NCI-H1694 (cell line): ENCODE data around the gene BCL3.
"Not testable (repeated sequence)": the region's sequence is repeated elsewhere in the genome, so short reads cannot be mapped to it uniquely, and the experiment has no call there.

Source experiments
- DNase-seq: peaks from one replicate; lab custom pipeline; 2025; lab: John Stamatoyannopoulos, UW

Gene BCL3

DNA sequence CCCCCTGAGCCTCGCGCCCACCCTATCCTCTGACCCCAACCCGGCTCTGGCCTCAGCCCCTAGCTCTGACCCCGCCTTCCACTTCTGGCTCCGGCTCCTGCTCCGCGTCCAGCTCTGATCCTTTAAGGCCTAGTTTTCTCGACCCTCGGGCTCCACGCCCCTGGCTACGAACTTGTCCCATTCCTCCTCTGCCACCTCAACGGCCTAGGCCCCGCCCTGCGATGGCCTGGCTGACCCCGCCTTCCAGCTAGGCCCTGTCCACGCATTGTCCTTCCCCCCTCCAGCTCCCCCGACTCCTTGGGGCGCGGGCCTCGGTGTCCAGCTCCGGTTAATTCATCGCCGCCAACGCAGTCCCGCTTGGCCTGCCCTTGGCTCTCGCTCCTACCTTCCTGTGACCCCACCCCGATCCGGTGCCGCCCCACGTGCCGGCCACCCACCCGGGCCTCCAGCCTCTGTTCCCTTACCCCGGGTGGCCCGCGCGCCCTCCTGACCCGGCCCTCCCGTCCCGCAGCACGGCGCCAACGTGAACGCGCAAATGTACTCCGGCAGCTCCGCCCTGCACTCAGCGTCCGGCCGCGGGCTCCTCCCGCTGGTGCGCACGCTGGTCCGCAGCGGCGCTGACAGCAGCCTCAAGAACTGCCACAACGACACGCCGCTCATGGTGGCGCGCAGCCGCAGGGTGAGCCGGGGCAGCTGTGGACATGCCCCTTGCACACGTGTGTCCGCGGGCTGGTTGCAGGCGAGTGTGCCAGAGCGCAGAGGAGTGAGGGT, 9.4 kb downstream of the BCL3 start:
- no peak for DNase-seq

DNA sequence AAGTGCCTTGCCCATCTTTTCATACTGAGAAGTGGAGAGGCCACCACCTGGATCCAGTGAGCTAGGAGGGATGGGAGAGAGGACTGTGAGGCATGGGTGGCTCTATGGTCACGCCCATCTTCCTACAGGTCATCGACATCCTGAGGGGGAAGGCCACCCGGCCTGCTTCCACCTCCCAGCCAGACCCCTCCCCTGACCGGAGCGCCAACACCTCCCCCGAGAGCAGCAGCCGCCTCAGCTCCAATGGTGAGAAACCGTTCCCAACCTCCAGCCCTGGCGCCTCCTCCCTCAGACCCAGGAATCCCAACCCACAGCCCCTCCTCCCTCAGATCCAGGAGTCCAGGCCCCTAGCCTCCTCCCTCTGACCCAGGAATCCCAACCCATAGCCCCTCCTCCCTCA, 10.1 kb downstream of the BCL3 start:
- DNase-seq = no peak

GRCh38 chr19:44759083-44759804, 10.7 kb downstream of the BCL3 start:
- DNase-seq = no peak

DNA sequence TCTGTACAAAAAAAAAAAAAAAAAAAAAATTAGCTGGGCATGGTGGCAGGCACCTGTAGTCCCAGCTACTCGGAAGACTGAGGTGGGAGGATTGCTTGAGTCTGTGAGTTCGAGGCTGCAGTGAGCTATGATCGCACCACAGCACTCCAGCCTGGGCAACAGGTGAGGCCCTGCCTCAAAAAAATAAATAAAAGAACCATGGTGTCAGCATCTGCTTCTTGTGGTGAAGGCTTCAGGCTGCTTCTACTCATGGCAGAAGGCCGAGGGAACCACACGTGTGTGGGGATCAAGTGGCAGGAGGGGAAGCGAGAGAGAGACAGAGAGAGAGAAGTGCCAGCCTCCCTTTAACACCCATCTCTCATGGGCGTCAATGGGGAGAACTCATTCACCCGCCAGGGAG, 13.5 kb downstream of the BCL3 start:
- DNase-seq = no peak

DNA sequence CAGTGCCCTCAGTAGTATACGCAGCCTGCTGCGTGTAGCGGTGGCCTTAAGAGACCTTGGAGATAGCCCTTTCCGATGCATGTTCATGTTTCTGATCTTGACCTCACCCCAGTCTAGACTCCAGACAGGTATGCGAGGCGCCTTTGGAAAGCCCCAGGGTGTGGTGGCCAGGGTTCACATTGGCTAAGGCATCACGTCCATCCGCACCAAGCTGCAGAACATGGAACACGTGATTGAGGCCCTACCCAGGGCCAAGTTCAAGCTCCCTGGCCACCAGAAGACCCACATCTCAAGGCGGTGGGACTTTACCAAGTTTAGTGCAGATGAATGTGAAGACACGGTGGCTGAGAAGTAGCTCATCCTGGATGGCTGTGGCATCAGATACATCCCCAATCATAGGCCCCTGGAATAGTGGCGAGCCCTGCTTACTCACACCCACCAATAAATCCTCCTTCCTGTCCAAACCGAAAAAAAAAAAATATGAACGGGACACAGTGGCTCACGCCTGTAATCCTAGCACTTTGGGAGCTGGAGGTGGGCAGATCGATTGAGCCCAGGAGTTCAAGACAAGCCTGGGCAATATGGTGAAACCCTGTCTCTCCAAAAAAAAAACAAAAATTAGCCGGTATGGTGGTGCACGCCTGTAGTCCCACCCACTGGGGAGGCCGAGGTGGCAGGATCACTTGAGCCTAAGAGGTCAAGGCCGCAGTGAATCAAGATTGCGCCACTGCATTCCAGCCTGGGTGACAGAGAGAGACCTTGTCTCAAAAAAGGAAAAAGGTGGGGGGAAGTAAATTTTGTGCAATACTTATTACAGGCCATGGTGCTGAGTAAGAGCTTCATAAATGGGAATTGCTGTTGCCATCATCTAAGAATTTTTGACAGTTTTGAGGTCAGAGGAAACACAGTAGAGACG, 16.8 kb downstream of the BCL3 start:
- no peak for DNase-seq

DNA sequence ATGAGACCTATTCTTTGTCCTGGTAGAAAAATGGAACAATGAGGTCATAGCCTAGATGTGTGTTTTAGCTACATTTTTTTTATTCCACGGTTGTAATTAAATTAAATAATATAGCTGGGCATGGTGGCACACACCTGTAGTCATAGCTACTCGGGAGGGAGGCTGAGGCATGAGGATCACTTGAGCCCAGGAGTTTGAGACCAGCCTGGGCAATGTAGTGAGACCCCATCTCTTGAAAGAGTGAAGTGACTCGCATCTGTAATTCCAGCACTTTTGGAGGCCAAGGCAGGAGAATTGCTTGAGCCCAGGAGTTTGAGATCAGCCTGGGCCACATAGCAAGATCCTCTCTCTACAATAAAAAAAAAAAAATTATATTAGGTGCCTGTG, 17.4 kb downstream of the BCL3 start:
- DNase-seq = no peak

- no peak for DNase-seq
Observed at GRCh38 chr19:44767295-44768180, 19.0 kb downstream of the BCL3 start.

DNA sequence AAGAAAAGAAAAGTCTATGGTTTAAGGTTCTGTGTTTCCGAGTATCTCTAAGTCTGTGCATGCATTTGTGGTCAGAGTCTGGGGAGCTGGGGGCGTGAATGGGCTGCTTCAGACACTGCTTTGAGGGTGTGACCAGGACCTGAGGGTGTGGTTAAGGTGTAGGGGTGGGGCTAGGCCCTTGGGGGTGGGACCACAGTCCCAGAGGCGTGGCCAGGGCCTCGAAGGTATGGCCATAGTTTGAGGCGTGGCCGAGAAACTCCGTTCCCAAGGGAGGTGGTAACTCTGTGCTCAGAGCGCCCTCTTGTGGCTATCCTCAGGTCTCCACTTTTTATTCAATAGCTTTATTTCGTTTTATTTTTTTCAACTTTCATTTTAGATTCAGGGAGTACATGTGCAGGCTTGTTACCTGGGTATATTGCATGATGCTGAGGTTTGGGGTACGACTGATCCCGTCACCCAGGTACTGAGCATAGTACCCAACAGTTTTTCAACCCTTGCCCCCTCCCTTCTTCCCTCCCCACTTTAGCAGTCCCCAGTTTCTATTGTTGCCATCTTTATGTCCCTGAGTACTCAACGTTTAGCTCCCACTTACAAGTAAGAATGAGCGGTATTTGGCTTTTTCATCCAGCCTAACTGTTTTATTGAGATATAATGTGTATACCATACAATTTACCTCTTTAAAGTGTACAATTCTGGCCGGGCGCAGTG, 22.2 kb downstream of the BCL3 start:
- DNase-seq = peak; percentile 96

- DNase-seq = not testable (repeated sequence)
Observed at GRCh38 chr19:44772144-44772543, 23.6 kb downstream of the BCL3 start.

DNA sequence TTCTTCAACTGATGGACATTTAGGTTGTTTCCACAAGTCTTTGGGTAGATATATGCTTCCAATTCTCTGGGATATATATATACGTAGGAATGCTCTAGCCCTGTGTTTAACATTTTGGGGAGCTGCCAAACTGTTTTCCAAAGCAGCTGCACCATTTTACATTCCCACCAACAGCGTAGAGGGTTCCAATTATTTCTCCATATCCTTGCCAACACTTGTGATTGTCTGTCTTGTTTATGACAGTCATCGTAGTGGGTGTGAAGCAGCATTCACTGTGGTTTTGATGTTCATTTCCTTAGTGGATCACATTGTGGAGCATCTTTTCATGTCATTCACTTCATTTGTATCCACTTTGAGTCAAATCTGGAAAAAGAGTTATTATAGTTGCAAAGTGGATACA, 24.5 kb downstream of the BCL3 start:
- no peak for DNase-seq

GRCh38 chr19:44775676-44776240, 27.2 kb downstream of the BCL3 start:
- no peak for DNase-seq

GRCh38 chr19:44776402-44777096, 28.0 kb downstream of the BCL3 start:
- DNase-seq = no peak

DNA sequence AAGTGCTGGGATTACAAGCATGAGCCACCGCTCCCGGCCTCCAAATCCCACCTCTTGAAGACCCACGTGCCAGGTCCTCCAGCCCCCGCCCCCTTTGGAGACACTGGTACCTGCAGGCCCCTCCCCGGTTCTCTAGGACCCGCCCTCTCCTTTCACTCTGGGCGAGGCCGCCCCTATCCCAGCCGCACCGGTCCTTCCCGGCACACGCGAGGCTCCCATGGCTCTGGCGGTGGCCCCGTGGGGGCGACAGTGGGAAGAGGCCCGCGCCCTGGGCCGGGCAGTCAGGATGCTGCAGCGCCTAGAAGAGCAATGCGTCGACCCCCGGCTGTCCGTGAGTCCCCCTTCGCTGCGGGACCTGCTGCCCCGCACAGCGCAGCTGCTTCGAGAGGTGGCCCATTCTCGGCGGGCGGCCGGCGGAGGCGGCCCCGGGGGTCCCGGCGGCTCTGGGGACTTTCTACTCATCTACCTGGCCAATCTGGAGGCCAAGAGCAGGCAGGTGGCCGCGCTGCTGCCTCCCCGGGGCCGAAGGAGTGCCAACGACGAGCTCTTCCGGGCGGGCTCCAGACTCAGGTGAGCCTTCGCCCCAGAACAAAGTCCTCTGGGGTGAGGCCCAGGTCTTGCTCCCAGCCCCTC, 29.3 kb downstream of the BCL3 start, which contains the start of gene CBLC:
CBLC (plus strand) TSS at position 176 of the 633 bp plus-strand sequence; CDS start at position 218, 42 bp downstream.
- DNase-seq = no peak

- no peak for DNase-seq
Observed at GRCh38 chr19:44779150-44779549, 30.6 kb downstream of the BCL3 start.

DNA sequence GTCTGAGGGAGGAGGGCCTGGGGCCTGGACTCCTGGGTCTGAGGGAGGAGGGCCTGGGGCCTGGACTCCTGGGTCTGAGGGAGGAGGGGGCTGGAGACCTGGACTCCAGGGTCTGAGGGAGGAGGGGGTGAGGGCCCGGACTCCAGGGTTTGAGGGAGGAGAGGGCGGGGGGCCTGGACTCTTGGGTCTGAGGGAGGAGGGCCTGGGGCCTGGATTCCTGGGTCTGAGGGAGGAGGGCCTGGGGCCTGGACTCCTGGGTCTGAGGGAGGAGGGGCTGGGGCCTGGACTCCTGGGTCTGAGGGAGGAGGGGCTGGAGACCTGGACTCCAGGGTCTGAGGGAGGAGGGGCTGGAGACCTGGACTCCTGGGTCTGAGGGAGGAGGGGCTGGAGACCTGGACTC, 33.2 kb downstream of the BCL3 start:
- DNase-seq = not testable (repeated sequence)

DNA sequence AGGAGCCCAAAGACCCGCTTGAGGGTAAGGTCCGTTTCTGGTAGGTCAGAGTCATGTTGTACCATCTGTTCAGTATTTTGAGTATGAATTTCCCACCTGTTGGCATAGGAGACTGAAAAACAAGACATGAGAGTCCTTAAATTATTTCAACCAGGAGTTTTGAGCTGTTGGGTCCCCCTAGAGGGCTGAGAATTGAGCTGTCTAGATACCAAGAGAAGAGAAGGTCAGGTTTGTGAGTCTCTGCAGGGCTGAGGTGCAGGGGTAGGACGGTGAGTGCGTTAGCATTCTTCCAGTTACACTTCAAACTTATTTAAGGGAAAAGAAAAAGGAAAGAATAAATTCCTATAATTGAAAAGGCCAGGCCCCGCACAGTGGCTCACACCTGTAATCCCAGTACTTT, 34.2 kb downstream of the BCL3 start:
- no peak for DNase-seq

DNA sequence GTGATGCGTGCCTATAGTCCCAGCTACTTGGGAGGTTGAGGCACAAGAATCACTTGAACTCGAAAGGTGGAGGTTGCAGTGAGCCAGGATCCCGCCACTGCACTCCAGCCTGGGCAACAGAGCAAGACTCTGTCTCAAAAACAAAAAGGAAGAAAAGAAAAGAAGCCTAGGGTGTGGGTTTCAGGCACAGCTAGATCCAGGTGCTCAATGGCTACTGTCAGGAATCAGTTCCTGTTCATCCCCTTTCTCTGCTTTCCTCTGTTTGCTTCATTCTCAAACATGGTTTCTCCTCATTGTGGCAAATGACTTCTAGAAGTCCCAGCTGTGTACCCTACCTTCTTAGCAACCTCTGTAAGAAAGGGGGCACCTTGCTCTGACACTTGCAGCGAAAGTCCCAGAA, 35.0 kb downstream of the BCL3 start:
- no peak for DNase-seq

DNA sequence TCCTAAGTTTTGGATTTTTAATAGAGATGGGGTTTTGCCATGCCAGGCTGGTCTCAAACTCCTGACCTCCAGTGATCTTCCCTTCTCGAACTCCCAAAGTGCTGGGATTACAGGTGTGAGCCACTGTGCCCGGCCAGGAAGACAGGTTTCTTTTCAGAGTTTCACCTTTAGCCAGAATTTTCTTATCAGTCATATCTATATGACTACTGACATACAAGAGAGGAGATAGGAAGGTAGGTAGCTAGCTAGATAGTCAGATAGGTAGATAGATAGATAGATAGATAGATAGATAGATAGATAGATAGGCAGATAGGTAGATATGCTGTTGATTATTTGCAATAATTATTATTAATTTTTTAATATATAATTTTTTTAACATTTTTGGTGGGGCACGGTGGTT, 36.8 kb downstream of the BCL3 start:
- DNase-seq = no peak

DNA sequence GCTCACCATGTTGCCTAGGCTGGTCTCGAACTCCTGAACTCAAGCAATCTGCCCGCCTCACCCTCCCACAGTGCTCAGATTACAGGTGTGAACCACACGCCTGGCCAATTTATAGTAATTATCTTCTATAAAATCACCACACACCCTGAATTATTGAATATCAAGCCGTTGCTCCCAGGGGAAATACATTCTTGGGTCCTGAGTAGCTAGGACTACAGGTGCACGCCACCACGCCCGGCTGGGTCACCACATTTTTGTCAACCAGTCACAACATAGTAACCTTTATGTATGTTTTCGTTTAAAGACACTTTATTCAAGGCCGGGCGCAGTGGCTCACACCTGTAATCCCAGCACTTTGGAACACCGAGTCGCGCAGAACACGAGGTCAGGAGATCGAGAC, 37.5 kb downstream of the BCL3 start:
- DNase-seq = no peak
